H1 (cell line): ENCODE data around the gene MROH2B. TPM values are rescaled to one million over a fixed set of nuclear protein-coding genes. Genes with fewer than 3 reads are reported as not detected.

ENCODE experiments used
- CTCF ChIA-PET: fragments of 300-600 bp; sonication (Branson Sonifier 250); formaldehyde crosslinking; loops from one replicate; lab custom pipeline; 2021; ENCODE audit not compliant: partially characterized antibody; lab: Charles Lee
- POLR2A ChIA-PET: fragments of 300-600 bp; sonication (Branson Sonifier 250); formaldehyde crosslinking; loops from one replicate; lab custom pipeline; 2021; ENCODE audit warnings: inconsistent platforms; ENCODE audit not compliant: partially characterized antibody; lab: Charles Lee
- DNase-seq, 2 experiments: peaks; one replicate each; pipeline versions ENCODE4 v3.0.0 to v3.0.0-alpha.2; 2010 to 2022; ENCODE audit warnings: low spot score in 2 of 2, low read depth in 1 of 2, mixed read lengths in 1 of 2
- FAIRE-seq: peaks from 2 replicates; lab custom pipeline; 2011; peaks lifted over from hg19 to GRCh38; lab: Jason Lieb, UNC
- H2AFZ ChIP-seq: 2 replicates; pipeline ENCODE4 v1.8.1; 2012; ENCODE audit warnings: low read length, inconsistent platforms
- H2AK5ac ChIP-seq: 2 replicates; pipeline ENCODE4 v1.6.1; 2013; ENCODE audit warnings: low read depth, low read length
- H2BK120ac ChIP-seq: replicated peaks from 2 replicates; pipeline ENCODE3; 2013; ENCODE audit warnings: low read depth, low read length, inconsistent platforms
- H2BK12ac ChIP-seq: 2 replicates; pipeline ENCODE4 v1.6.1; 2013; ENCODE audit warnings: low read depth, low read length
- H2BK15ac ChIP-seq: 2 replicates; pipeline ENCODE4 v1.6.1; 2013; ENCODE audit warnings: low read length
- H2BK20ac ChIP-seq: 2 replicates; pipeline ENCODE4 v1.6.1; 2013; ENCODE audit warnings: low read length
- H2BK5ac ChIP-seq: 2 replicates; pipeline ENCODE4 v1.6.1; 2013; ENCODE audit warnings: low read depth, low read length
- H3K14ac ChIP-seq: 2 replicates; pipeline ENCODE4 v1.6.1; 2013; ENCODE audit warnings: inconsistent platforms; ENCODE audit not compliant: insufficient read length
- H3K18ac ChIP-seq: 2 replicates; pipeline ENCODE4 v1.6.1; 2013; ENCODE audit warnings: low read length; ENCODE audit errors: extremely low read depth
- H3K23ac ChIP-seq: 2 replicates; pipeline ENCODE4 v1.6.1; 2013; ENCODE audit warnings: inconsistent platforms; ENCODE audit not compliant: insufficient read length
- H3K23me2 ChIP-seq: 2 replicates; pipeline ENCODE4 v1.6.1; 2013; ENCODE audit warnings: low read depth, low read length
- H3K27ac ChIP-seq: 2 replicates; pipeline ENCODE4 v1.6.1; 2011; ENCODE audit warnings: low read depth, low read length, inconsistent platforms
- H3K27me3 ChIP-seq, 4 experiments: replicated peaks in 1 of 4; 1 replicate in 1 of 4; 2 replicates in 3 of 4; pipeline versions ENCODE4 v1.6.1 to v1.8.1; 2011 to 2013; ENCODE audit warnings: low read length in 3 of 4, mild to moderate bottlenecking in 3 of 4, inconsistent platforms in 2 of 4, mixed read lengths in 2 of 4, moderate library complexity in 1 of 4; ENCODE audit not compliant: control insufficient read depth in 3 of 4, insufficient read depth in 3 of 4; ENCODE audit errors: extremely low read depth in 1 of 4
- H3K36me3 ChIP-seq, 4 experiments: 2 replicates each; pipeline versions ENCODE4 v1.6.1 to v1.8.1; 2011 to 2013; ENCODE audit warnings: mild to moderate bottlenecking in 4 of 4, low read length in 3 of 4, moderate library complexity in 2 of 4, control low read depth in 1 of 4, inconsistent platforms in 1 of 4; ENCODE audit not compliant: insufficient read depth in 4 of 4, control insufficient read depth in 2 of 4
- H3K4ac ChIP-seq: replicated peaks from 2 replicates; pipeline ENCODE3; 2013; ENCODE audit warnings: low read length, low read depth, mixed read lengths, inconsistent platforms; ENCODE audit not compliant: insufficient read length
- H3K4me1 ChIP-seq, 4 experiments: replicated peaks in 1 of 4; 1 replicate in 1 of 4; 2 replicates in 3 of 4; pipeline versions ENCODE4 v1.6.1 to v1.8.1; 2011 to 2013; ENCODE audit warnings: low read length in 3 of 4, inconsistent platforms in 2 of 4, mixed read lengths in 1 of 4; ENCODE audit not compliant: insufficient read depth in 4 of 4, control insufficient read depth in 3 of 4
- H3K4me2 ChIP-seq, 2 experiments: 2 replicates each; pipeline versions ENCODE4 v1.6.1 to v1.8.1; 2011 to 2013; ENCODE audit warnings: low read depth in 2 of 2, low read length in 2 of 2, control low read depth in 1 of 2, inconsistent platforms in 1 of 2, mild to moderate bottlenecking in 1 of 2; ENCODE audit not compliant: insufficient read depth in 1 of 2
- H3K4me3 ChIP-seq, 4 experiments: fragments of 200-600, 300-600 bp in 1 of 4; sonication (generic), shearing (Covaris generic), sonication (Bioruptor Twin) in 1 of 4; 2 replicates each; pipeline versions ENCODE4 v1.5.1 to v1.8.1; 2011 to 2016; ENCODE audit warnings: low read length in 4 of 4, low read depth in 3 of 4, control low read depth in 2 of 4, inconsistent platforms in 2 of 4, mild to moderate bottlenecking in 2 of 4, mixed read lengths in 1 of 4, moderate library complexity in 1 of 4; ENCODE audit not compliant: insufficient read depth in 2 of 4; ENCODE audit errors: extremely low read depth in 1 of 4
- H3K56ac ChIP-seq: replicated peaks from 2 replicates; pipeline ENCODE3; 2013; ENCODE audit warnings: low read depth, mild to moderate bottlenecking, mixed read lengths, low read length, inconsistent platforms; ENCODE audit not compliant: insufficient read length
- H3K79me1 ChIP-seq: 2 replicates; pipeline ENCODE4 v1.6.1; 2013; ENCODE audit warnings: low read depth, low read length, control low read depth
- H3K79me2 ChIP-seq, 2 experiments: 2 replicates each; pipeline versions ENCODE4 v1.6.1 to v1.8.1; 2012 to 2013; ENCODE audit warnings: low read length in 2 of 2, mild to moderate bottlenecking in 2 of 2, inconsistent platforms in 1 of 2; ENCODE audit not compliant: insufficient read depth in 2 of 2, control insufficient read depth in 1 of 2
- H3K9ac ChIP-seq, 4 experiments: replicated peaks in 1 of 4; 1 replicate in 1 of 4; 2 replicates in 3 of 4; pipeline versions ENCODE4 v1.6.1 to v1.8.1; 2011 to 2013; ENCODE audit warnings: low read depth in 3 of 4, low read length in 3 of 4, control low read depth in 2 of 4, mild to moderate bottlenecking in 2 of 4, moderate library complexity in 2 of 4, inconsistent platforms in 1 of 4; ENCODE audit errors: extremely low read depth in 1 of 4
- H3K9me3 ChIP-seq, 2 experiments: 2 replicates each; pipeline versions ENCODE4 v1.6.1 to v1.8.1; 2012 to 2013; ENCODE audit warnings: mild to moderate bottlenecking in 2 of 2, moderate library complexity in 2 of 2, control low read depth in 1 of 2, inconsistent platforms in 1 of 2, low read depth in 1 of 2, low read length in 1 of 2, mixed read lengths in 1 of 2; ENCODE audit not compliant: insufficient read depth in 2 of 2
- H4K20me1 ChIP-seq, 2 experiments: replicated peaks in 1 of 2; 2 replicates each; pipeline versions ENCODE3 to v1.8.1; 2011 to 2013; ENCODE audit warnings: inconsistent platforms in 2 of 2, low read length in 2 of 2, mild to moderate bottlenecking in 1 of 2; ENCODE audit not compliant: insufficient read depth in 2 of 2, control insufficient read depth in 1 of 2
- H4K5ac ChIP-seq: 2 replicates; pipeline ENCODE4 v1.6.1; 2013; ENCODE audit warnings: low read length, low read depth, mixed read lengths, inconsistent platforms; ENCODE audit not compliant: insufficient read length
- H4K8ac ChIP-seq: 2 replicates; pipeline ENCODE4 v1.8.0; 2013; ENCODE audit warnings: mild to moderate bottlenecking, moderate library complexity, low read length, inconsistent platforms; ENCODE audit not compliant: insufficient read depth; ENCODE audit errors: extremely low read depth
- H4K91ac ChIP-seq: replicated peaks from 2 replicates; pipeline ENCODE3; 2013; ENCODE audit warnings: low read length, mixed read lengths, inconsistent platforms; ENCODE audit not compliant: insufficient read length
- ASH2L ChIP-seq: fragments of 200-600, 300-600 bp; sonication (generic); IDR thresholded peaks from one replicate; pipeline ENCODE4 v1.7.1; 2017; ENCODE audit warnings: low read length
- BRCA1 ChIP-seq: IDR thresholded peaks from 2 replicates; pipeline ENCODE4 v1.6.1; 2012; ENCODE audit warnings: low read depth, low read length, improper control_type of control experiment
- CHD1 ChIP-seq: IDR thresholded peaks from 2 replicates; pipeline ENCODE4 v1.6.1; 2012; ENCODE audit warnings: low read depth, low read length, improper control_type of control experiment
- CTCF ChIP-seq, 3 experiments: IDR thresholded peaks; 1 replicate in 2 of 3; 2 replicates in 1 of 3; pipeline versions ENCODE4 v1.5.1 to v1.6.1; 2011; ENCODE audit warnings: low read length in 3 of 3, mild to moderate bottlenecking in 3 of 3, inconsistent platforms in 2 of 3, low read depth in 1 of 3, moderate library complexity in 1 of 3; ENCODE audit not compliant: insufficient read depth in 1 of 3; ENCODE audit errors: control extremely low read depth in 1 of 3
- GTF2F1 ChIP-seq: IDR thresholded peaks from 2 replicates; pipeline ENCODE4 v1.6.1; 2012; ENCODE audit warnings: low read depth, low read length, improper control_type of control experiment, borderline replicate concordance
- RXRA ChIP-seq: IDR thresholded peaks from 2 replicates; pipeline ENCODE4 v1.6.1; 2011; ENCODE audit warnings: low read depth, mild to moderate bottlenecking, low read length, moderate library complexity; ENCODE audit not compliant: insufficient read depth
- SIRT6 ChIP-seq: IDR thresholded peaks from one replicate; pipeline ENCODE4 v1.7.1; 2012; ENCODE audit warnings: low read length, inconsistent platforms
- SP2 ChIP-seq: IDR thresholded peaks from 2 replicates; pipeline ENCODE4 v1.6.1; 2012; ENCODE audit warnings: mild to moderate bottlenecking, low read length, inconsistent platforms
- SP4 ChIP-seq: IDR thresholded peaks from 2 replicates; pipeline ENCODE4 v1.6.1; 2012; ENCODE audit warnings: low read length, inconsistent platforms
- TAF1 ChIP-seq: IDR thresholded peaks from 2 replicates; pipeline ENCODE4 v1.6.1; 2011; ENCODE audit warnings: mild to moderate bottlenecking, low read depth, low read length
- YY1 ChIP-seq: IDR thresholded peaks from 2 replicates; pipeline ENCODE4 v1.6.1; 2011; ENCODE audit warnings: low read depth, mild to moderate bottlenecking, low read length
- WGBS, 2 experiments: shearing (Covaris generic) in 1 of 2; methylation state at CpG; one replicate each; pipeline versions ENCODE4 v1.1.6 to v1.1.7; 2013 to 2015; ENCODE audit warnings: low lambda C conversion rate in 2 of 2, mixed read lengths in 2 of 2, inconsistent platforms in 1 of 2, low coverage in 1 of 2, missing lambda C conversion rate in 1 of 2; ENCODE audit not compliant: insufficient replicate concordance in 2 of 2, insufficient coverage in 1 of 2, insufficient read length in 1 of 2; ENCODE audit errors: extremely low coverage in 1 of 2, missing lambda C conversion rate in 1 of 2; 5-methylcytosine and 5-hydroxymethylcytosine counted together
- polyA plus RNA-seq, 7 experiments: library from polyadenylated mRNA; depleted of rRNA in 3 of 7; stranded (reverse) in 5 of 7; unstranded in 2 of 7; fragments of >200 nt in 5 of 7; fragments of 200-250 nt in 2 of 7; gene quantifications; 1 replicate in 5 of 7; 2 replicates in 1 of 7; 4 replicates in 1 of 7; pipeline versions ENCODE4 v1.2.1 to v1.2.3, GENCODE V29; 2011 to 2013; ENCODE audit warnings: missing spikeins in 2 of 7, mixed read lengths in 2 of 7
- total RNA-seq: library from RNA; stranded (reverse); fragmentation: NEBNext Ultra II Directional; extraction: Animal tissue kit (Norgen Biotek cat#: 25700); gene quantifications from 2 replicates; pipeline ENCODE4 v1.2.1, GENCODE V29; 2021

Gene MROH2B
- total and polyA plus RNA-seq, 2 of the 8 experiments (the other 6 are each of a cell fraction or from before 2014, with no cell fraction given) = not detected

GRCh38 chr5:40985501-40985900 lies 85.6 kb downstream of the MROH2B start:
- H2BK5ac ChIP-seq = no peak overlapping the region
- no peaks in the 10 kb centered on the region for H3K23me2 ChIP-seq
- no peak overlapping the region for H3K9ac ChIP-seq
- no peaks in the 10 kb centered on the region for H4K20me1 ChIP-seq
- peaks cover 0 to 4% of the 10 kb centered on the region in 2 experiments; a peak in 1 of 4 replicates for H3K9me3 ChIP-seq
- no peak overlapping the region for H3K27ac ChIP-seq
- no peak overlapping the region for H2AK5ac ChIP-seq
- H4K5ac ChIP-seq = no peak overlapping the region
- no peak overlapping the region for H2BK15ac ChIP-seq
- H3K4me3 ChIP-seq = no peak overlapping the region
- no peak overlapping the region for H2BK20ac ChIP-seq
- ChIA-PET CTCF (no interaction called here), POLR2A (no interaction called here)
- H3K56ac ChIP-seq = no peak overlapping the region
- no peak overlapping the region for H3K23ac ChIP-seq
- no peak overlapping the region for H3K4me2 ChIP-seq
- no peak overlapping the region for H4K91ac ChIP-seq
- no peak overlapping the region for H2BK120ac ChIP-seq
- TF ChIP-seq YY1 = no peak
- no peak for TF ChIP-seq TAF1
- TF ChIP-seq RXRA = no peak
- TF ChIP-seq BRCA1 = no peak
- TF ChIP-seq CHD1 = no peak
- TF ChIP-seq GTF2F1 = no peak
- no peak for TF ChIP-seq ASH2L
- no peak for TF ChIP-seq SIRT6
- no peak for TF ChIP-seq SP2
- no peak for TF ChIP-seq SP4
- no peak for TF ChIP-seq CTCF (IDR thresholded peaks at IDR 0.05; ENCODE audit: control extremely low read depth in 1 of 3, insufficient read depth in 1 of 3, low read depth in 1 of 3, low read length in 3 of 3)
- 91% methylated on average over 4 of the region's 4 CpGs; no CpG with 5 or more reads in 1 of the 2 experiments for WGBS, 2 experiments
- H4K8ac ChIP-seq = no peak overlapping the region
- no peaks in the 10 kb centered on the region for H3K79me2 ChIP-seq
- H2BK12ac ChIP-seq = no peak overlapping the region
- H3K14ac ChIP-seq = no peak overlapping the region
- H2AFZ ChIP-seq = no peak overlapping the region
- H3K18ac ChIP-seq = no peak overlapping the region
- H3K36me3 ChIP-seq = no peaks in the 10 kb centered on the region
- FAIRE-seq (no peak), DNase-seq (no peak)
- no peaks in the 10 kb centered on the region for H3K27me3 ChIP-seq
- H3K4me1 ChIP-seq = no peaks in the 10 kb centered on the region
- no peaks in the 10 kb centered on the region for H3K79me1 ChIP-seq
- no peak overlapping the region for H3K4ac ChIP-seq
